Measurements from ENCODE around the gene MRAP.

The MRAP gene

GRCh38 chr21:32350981-32351380 lies 52.3 kb downstream of the MRAP start:
- DNase-seq: no peak

- DNase-seq: no peak
These were observed 52.8 kb downstream of the MRAP start for GRCh38 chr21:32351428-32351827.

DNA sequence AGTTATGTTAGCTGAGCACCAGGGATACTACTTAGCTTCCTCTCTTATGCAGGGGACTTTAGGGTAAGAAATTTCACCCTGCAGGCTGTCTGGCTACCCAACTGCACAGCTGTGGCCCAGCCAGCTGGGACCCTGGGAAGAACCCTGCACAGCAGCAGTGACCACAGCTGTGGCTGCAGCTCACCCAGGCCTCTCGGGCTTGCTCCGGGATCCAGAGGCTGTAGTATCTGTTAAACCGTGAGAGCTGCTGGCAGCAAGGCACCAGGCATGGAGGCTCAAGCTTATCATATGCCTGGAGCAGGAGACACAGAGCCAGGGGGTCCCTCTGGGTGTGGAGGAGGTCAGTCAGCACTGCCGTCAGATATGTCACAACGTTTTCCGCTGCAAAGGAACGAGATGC lies 53.9 kb downstream of the MRAP start:
- no peak for DNase-seq

- no peak for DNase-seq
These were observed 54.5 kb downstream of the MRAP start for GRCh38 chr21:32353002-32353711.

DNA sequence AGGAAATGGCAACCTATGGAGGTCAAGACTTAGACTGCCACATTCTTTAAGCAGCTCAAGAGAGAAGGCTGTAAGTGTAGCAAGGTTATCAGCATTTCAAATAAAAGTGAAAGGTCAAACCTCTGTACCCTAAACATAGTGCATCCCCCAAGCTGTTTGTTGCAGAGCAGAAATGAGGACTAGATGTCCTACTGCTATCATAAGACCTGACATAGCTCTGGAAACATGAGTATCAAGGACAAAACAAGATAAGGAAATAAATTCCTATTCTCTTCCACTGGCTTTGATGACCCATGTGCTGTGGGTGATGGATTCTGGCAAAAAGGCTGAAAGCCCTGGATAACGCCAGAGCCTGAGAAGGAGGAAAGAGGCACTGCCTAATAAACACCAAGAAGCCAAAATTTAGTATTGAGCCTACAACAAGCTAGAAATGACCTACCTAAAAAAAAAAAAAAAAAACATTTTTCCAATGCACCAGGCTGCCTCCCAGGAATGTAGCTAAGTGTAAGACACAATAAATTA lies 58.3 kb downstream of the MRAP start:
- DNase-seq: no peak

GRCh38 chr21:32359719-32360260 lies 61.1 kb downstream of the MRAP start:
- peak in 1 of 2 experiments; percentile 9 for DNase-seq

DNA sequence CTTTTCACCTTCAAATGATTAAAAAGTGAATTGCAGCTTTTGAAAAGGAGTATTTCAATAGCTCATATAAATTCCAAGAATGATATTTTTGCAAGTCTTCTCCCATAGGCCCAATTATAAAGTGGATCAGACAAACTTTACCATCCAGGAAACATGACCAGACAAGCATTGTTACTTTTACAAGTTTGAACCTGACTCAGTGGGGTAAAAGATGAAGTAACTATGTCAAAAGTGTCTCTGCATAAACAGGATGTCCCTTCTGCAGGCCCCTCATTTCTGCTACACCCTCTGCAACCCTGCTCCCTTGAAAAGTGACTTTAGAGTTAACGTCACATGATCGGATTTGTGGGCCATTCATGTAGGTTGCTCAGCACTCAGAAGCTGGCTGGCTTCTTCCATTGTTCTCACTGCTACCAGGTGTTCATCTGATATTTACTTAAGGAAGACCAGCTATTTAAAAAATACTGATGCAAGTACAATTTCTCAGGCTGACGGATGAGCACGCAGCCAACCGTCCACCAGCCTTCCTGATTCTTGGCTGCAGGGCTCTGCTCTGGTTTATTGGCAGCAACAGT lies 61.8 kb downstream of the MRAP start:
- DNase-seq: no peak
